Measurements from ENCODE around the gene LZTS3. TPM values are rescaled to one million over a fixed set of nuclear protein-coding genes. Genes with fewer than 3 reads are reported as not detected.

Gene LZTS3
- total and polyA plus RNA-seq, 2 of the 8 experiments (the other 6 are each of a cell fraction or from before 2014, with no cell fraction given) = 31.8 to 33.5 TPM

GRCh38 chr20:3166338-3166912 is 6.9 kb downstream of the LZTS3 start:
- CTCF ChIA-PET (ENCODE audit: partially characterized antibody) = interaction anchor here (1.2 to 1.7 kb wide), 3 partner anchors 49 to 113 kb away, joined by 3 to 6 read pairs (median 4); no protein-coding TSS in a partner anchor
- H3K23ac ChIP-seq (ENCODE audit: insufficient read length) = no peak overlapping the region
- H3K4me3 ChIP-seq (ENCODE audit: extremely low read depth in 1 of 4, insufficient read depth in 2 of 4, low read depth in 3 of 4, low read length in 4 of 4) = no peak overlapping the region
- H3K9ac ChIP-seq (replicated peaks in 1 of 4; ENCODE audit: extremely low read depth in 1 of 4, low read depth in 3 of 4, low read length in 3 of 4) = no peak overlapping the region
- TF ChIP-seq E2F6 (IDR thresholded peaks at IDR 0.05) = no peak
- H2BK15ac ChIP-seq (ENCODE audit: low read length) = no peak overlapping the region
- no peak overlapping the region for H4K5ac ChIP-seq (ENCODE audit: insufficient read length, low read depth, low read length)
- H3K27ac ChIP-seq (ENCODE audit: low read depth, low read length) = no peak overlapping the region
- no peak overlapping the region for H3K14ac ChIP-seq (ENCODE audit: insufficient read length)
- no peaks in the 10 kb centered on the region for H3K79me2 ChIP-seq (ENCODE audit: control insufficient read depth in 1 of 2, insufficient read depth in 2 of 2, low read length in 2 of 2)
- 94% methylated on average over 13 of the region's 13 CpGs; no CpG with 5 or more reads in 1 of the 2 experiments for WGBS, 2 experiments (ENCODE audit: extremely low coverage in 1 of 2, insufficient coverage in 1 of 2, insufficient read length in 1 of 2, insufficient replicate concordance in 2 of 2, low coverage in 1 of 2, low lambda C conversion rate in 2 of 2, missing lambda C conversion rate in 1 of 2)
- no peaks in the 10 kb centered on the region; a peak in 1 of 7 replicates for H3K27me3 ChIP-seq (replicated peaks in 1 of 4; ENCODE audit: control insufficient read depth in 3 of 4, extremely low read depth in 1 of 4, insufficient read depth in 3 of 4, low read length in 3 of 4)
- no peaks in the 10 kb centered on the region for H3K9me3 ChIP-seq (ENCODE audit: insufficient read depth in 2 of 2, low read depth in 1 of 2, low read length in 1 of 2)
- FAIRE-seq (no peak), DNase-seq (ENCODE audit: low read depth in 1 of 2, low spot score in 2 of 2) (no peak)
- H3K18ac ChIP-seq (ENCODE audit: extremely low read depth, low read length) = no peak overlapping the region
- H3K4ac ChIP-seq (replicated peaks; ENCODE audit: insufficient read length, low read depth, low read length) = no peak overlapping the region
- peaks cover 7% of the 10 kb centered on the region; the same call in 1 of the 2 replicates for H3K23me2 ChIP-seq (ENCODE audit: low read depth, low read length)
- H3K4me2 ChIP-seq (ENCODE audit: insufficient read depth in 1 of 2, low read depth in 2 of 2, low read length in 2 of 2) = no peak overlapping the region
- H2BK120ac ChIP-seq (replicated peaks; ENCODE audit: low read depth, low read length) = no peak overlapping the region
- H3K79me1 ChIP-seq (ENCODE audit: low read depth, low read length) = no peaks in the 10 kb centered on the region
- no peak overlapping the region for H2BK12ac ChIP-seq (ENCODE audit: low read depth, low read length)
- peaks cover 5 to 22% (median 17%) of the 10 kb centered on the region in 4 experiments for H3K4me1 ChIP-seq (replicated peaks in 1 of 4; ENCODE audit: control insufficient read depth in 3 of 4, insufficient read depth in 4 of 4, low read length in 3 of 4)
- peaks cover 0 to 15% (median 2%) of the 10 kb centered on the region in 4 experiments; a peak in 5 of 8 replicates for H3K36me3 ChIP-seq (ENCODE audit: control insufficient read depth in 2 of 4, insufficient read depth in 4 of 4, low read length in 3 of 4)
- H4K8ac ChIP-seq (ENCODE audit: extremely low read depth, insufficient read depth, low read length) = no peak overlapping the region
- no peak overlapping the region for H2AFZ ChIP-seq (ENCODE audit: low read length)
- POLR2A ChIA-PET (ENCODE audit: partially characterized antibody) = interaction anchor here (1.3 to 2.8 kb wide), 3 partner anchors 19 to 54 kb away, joined by 3 to 11 read pairs (median 3); partner anchors contain the start of gene ITPA
- H3K56ac ChIP-seq (replicated peaks; ENCODE audit: insufficient read length, low read depth, low read length) = no peak overlapping the region
- H4K20me1 ChIP-seq (replicated peaks in 1 of 2; ENCODE audit: control insufficient read depth in 1 of 2, insufficient read depth in 2 of 2, low read length in 2 of 2) = no peaks in the 10 kb centered on the region
- H2BK5ac ChIP-seq (ENCODE audit: low read depth, low read length) = peak overlapping the region; percentile 60; the same call in 1 of the 2 replicates
- H2AK5ac ChIP-seq (ENCODE audit: low read depth, low read length) = no peak overlapping the region
- no peak overlapping the region for H2BK20ac ChIP-seq (ENCODE audit: low read length)
- no peak overlapping the region for H4K91ac ChIP-seq (replicated peaks; ENCODE audit: insufficient read length, low read length)

Measured in H1 (cell line).